Fibroblast of villous mesenchyme (primary cell): ENCODE measurements around the gene YES1. TPM values are rescaled to one million over a fixed set of nuclear protein-coding genes. Genes with fewer than 3 reads are reported as not detected.

Experiments used
- DNase-seq: peaks from one replicate; pipeline ENCODE4 v3.0.0-alpha.2; 2010; ENCODE audit warnings: low read depth
- H3K4me3 ChIP-seq: 2 replicates; pipeline ENCODE4 v1.5.1; 2011; ENCODE audit warnings: low read depth, mild to moderate bottlenecking, low read length
- small RNA-seq: library from RNA; depleted of rRNA; stranded (forward); fragments of <200 nt; gene quantifications from one replicate; pipeline ENCODE3, GENCODE V24; 2012
- total RNA-seq: library from RNA; depleted of rRNA; stranded (reverse); fragments of >200 nt; gene quantifications from 2 replicates; pipeline ENCODE4 v1.2.3, GENCODE V29; 2012
- TF ChIP-seq, protein P1 (sequence below): IDR thresholded peaks from 2 replicates; pipeline ENCODE4 v1.5.1; 2012; ENCODE audit warnings: low read depth, mild to moderate bottlenecking, low read length; ENCODE audit not compliant: insufficient read depth

The YES1 gene
- total RNA-seq, 1 donor, result 87.7 TPM

DNA sequence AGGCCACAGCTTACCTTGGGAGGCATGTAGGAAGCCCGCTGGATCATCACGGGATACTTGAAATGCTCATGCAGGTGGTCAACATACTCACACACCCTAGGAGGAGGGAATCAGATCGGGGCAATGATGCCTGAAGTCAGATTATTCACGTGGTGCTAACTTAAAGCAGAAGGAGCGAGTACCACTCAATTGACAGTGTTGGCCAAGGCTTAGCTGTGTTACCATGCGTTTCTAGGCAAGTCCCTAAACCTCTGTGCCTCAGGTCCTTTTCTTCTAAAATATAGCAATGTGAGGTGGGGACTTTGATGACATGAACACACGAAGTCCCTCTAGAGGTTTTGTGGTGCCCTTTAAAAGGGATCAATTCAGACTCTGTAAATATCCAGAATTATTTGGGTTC, 136.7 kb downstream of the YES1 start:
- H3K4me3 ChIP-seq, result no peak overlapping the region
- TF ChIP-seq, protein P1, sequence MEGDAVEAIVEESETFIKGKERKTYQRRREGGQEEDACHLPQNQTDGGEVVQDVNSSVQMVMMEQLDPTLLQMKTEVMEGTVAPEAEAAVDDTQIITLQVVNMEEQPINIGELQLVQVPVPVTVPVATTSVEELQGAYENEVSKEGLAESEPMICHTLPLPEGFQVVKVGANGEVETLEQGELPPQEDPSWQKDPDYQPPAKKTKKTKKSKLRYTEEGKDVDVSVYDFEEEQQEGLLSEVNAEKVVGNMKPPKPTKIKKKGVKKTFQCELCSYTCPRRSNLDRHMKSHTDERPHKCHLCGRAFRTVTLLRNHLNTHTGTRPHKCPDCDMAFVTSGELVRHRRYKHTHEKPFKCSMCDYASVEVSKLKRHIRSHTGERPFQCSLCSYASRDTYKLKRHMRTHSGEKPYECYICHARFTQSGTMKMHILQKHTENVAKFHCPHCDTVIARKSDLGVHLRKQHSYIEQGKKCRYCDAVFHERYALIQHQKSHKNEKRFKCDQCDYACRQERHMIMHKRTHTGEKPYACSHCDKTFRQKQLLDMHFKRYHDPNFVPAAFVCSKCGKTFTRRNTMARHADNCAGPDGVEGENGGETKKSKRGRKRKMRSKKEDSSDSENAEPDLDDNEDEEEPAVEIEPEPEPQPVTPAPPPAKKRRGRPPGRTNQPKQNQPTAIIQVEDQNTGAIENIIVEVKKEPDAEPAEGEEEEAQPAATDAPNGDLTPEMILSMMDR, result no peak
- no peak for DNase-seq

DNA sequence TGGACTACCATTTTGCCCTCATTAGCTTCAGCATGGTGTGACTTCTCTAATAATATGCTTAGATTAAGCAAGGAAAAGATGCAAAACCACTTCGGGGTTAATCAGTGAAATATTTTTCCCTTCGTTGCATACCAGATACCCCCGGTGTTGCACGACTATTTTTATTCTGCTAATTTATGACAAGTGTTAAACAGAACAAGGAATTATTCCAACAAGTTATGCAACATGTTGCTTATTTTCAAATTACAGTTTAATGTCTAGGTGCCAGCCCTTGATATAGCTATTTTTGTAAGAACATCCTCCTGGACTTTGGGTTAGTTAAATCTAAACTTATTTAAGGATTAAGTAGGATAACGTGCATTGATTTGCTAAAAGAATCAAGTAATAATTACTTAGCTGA, 138.3 kb downstream of the YES1 start:
- H3K4me3 ChIP-seq, result no peak overlapping the region
- no peak for DNase-seq
- TF ChIP-seq, protein P1, result no peak

DNA sequence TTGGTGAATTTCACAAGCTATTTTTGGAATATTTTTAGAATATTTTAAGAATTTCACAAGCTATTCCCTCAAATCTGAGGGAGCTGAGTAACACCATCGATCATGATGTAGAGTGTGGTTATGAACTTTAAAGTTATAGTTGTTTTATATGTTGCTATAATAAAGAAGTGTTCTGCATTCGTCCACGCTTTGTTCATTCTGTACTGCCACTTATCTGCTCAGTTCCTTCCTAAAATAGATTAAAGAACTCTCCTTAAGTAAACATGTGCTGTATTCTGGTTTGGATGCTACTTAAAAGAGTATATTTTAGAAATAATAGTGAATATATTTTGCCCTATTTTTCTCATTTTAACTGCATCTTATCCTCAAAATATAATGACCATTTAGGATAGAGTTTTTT, 138.7 kb downstream of the YES1 start:
- TF ChIP-seq, protein P1, result no peak
- no peak overlapping the region for H3K4me3 ChIP-seq
- DNase-seq, result no peak

Small RNA genes lying within 50 kb of the gene (small RNA-seq; reads per million reads assigned to genes)
- gene BOLA2P1 (not detected), gene RNU1-109P (not detected)

Other genes starting within 250 kb of the YES1 start
- gene CETN1, start 231.9 kb downstream of the YES1 start, total RNA-seq, result not detected in 2 replicates
- not detected in 2 replicates for gene CLUL1, start 215.3 kb downstream of the YES1 start, total RNA-seq
- 11.9 and 15.1 TPM in 2 replicates for gene TYMS, start 154.6 kb downstream of the YES1 start, total RNA-seq
- 27.7 and 31.1 TPM in 2 replicates for gene ENOSF1, start 99.6 kb downstream of the YES1 start, total RNA-seq
- gene ADCYAP1, start 92.6 kb upstream of the YES1 start, total RNA-seq, result not detected in 2 replicates